ENCODE results near the gene IGFBP6. TPM values are rescaled to one million over a fixed set of nuclear protein-coding genes. Genes with fewer than 3 reads are reported as not detected.
A peak's percentile ranks its signal among the peaks of the same experiment; 100 is the strongest.

Gene IGFBP6
- total RNA-seq, 1 donor from 2014 or later: 102 TPM

- no peak for TF ChIP-seq CTCF (conservative IDR thresholded peaks at IDR 0.05; ENCODE audit: low read depth, low read length)
- peak overlapping the region; percentile 72 for H3K4me3 ChIP-seq (ENCODE audit: low read depth, low read length)
- no peak for DNase-seq (ENCODE audit: low read depth)
Measured at GRCh38 chr12:53098354-53098981, 1.0 kb downstream of the IGFBP6 start.

GRCh38 chr12:53099071-53099882, 1.8 kb downstream of the IGFBP6 start:
- no peak for DNase-seq (ENCODE audit: low read depth)
- H3K4me3 ChIP-seq (ENCODE audit: low read depth, low read length): peak overlapping the region; percentile 72
- TF ChIP-seq CTCF (conservative IDR thresholded peaks at IDR 0.05; ENCODE audit: low read depth, low read length): peak; percentile 96

- no peak overlapping the region for H3K4me3 ChIP-seq (ENCODE audit: low read depth, low read length)
- no peak for TF ChIP-seq CTCF (conservative IDR thresholded peaks at IDR 0.05; ENCODE audit: low read depth, low read length)
- DNase-seq (ENCODE audit: low read depth): no peak
Measured at GRCh38 chr12:53100466-53101151, 3.1 kb downstream of the IGFBP6 start.

GRCh38 chr12:53101266-53101665, 3.8 kb downstream of the IGFBP6 start:
- no peak for DNase-seq (ENCODE audit: low read depth)
- no peak for TF ChIP-seq CTCF (conservative IDR thresholded peaks at IDR 0.05; ENCODE audit: low read depth, low read length)
- H3K4me3 ChIP-seq (ENCODE audit: low read depth, low read length): no peak overlapping the region

GRCh38 chr12:53101931-53102781, 4.7 kb downstream of the IGFBP6 start:
- DNase-seq (ENCODE audit: low read depth): no peak
- no peak overlapping the region for H3K4me3 ChIP-seq (ENCODE audit: low read depth, low read length)
- no peak for TF ChIP-seq CTCF (conservative IDR thresholded peaks at IDR 0.05; ENCODE audit: low read depth, low read length)

All from epithelial cell of proximal tubule (primary cell).